ENCODE results near the gene NBAS.
"Not testable (repeated sequence)": the region's sequence is repeated elsewhere in the genome, so short reads cannot be mapped to it uniquely, and the experiment has no call there.

NBAS gene

GRCh38 chr2:15543541-15543940, 17.6 kb downstream of the NBAS start:
- no peak for DNase-seq (ENCODE audit: low read depth)
- TF ChIP-seq CTCF (conservative IDR thresholded peaks at IDR 0.05; ENCODE audit: control insufficient read depth, insufficient read depth, low read depth, low read length) = no peak
- no peak overlapping the region for H3K4me3 ChIP-seq (ENCODE audit: control insufficient read depth, low read depth, low read length)

GRCh38 chr2:15543053-15543452, 18.1 kb downstream of the NBAS start:
- H3K4me3 ChIP-seq (ENCODE audit: control insufficient read depth, low read depth, low read length) = no peak overlapping the region
- TF ChIP-seq CTCF (conservative IDR thresholded peaks at IDR 0.05; ENCODE audit: control insufficient read depth, insufficient read depth, low read depth, low read length) = no peak
- no peak for DNase-seq (ENCODE audit: low read depth)

- not testable (repeated sequence) for H3K4me3 ChIP-seq (ENCODE audit: control insufficient read depth, low read depth, low read length); DNase-seq (ENCODE audit: low read depth)
Measured at GRCh38 chr2:15542269-15542668, 18.9 kb downstream of the NBAS start.

GRCh38 chr2:15540523-15540922, 20.6 kb downstream of the NBAS start:
- H3K4me3 ChIP-seq (ENCODE audit: control insufficient read depth, low read depth, low read length); DNase-seq (ENCODE audit: low read depth): not testable (repeated sequence)

- H3K4me3 ChIP-seq (ENCODE audit: control insufficient read depth, low read depth, low read length) = no peak overlapping the region
- DNase-seq (ENCODE audit: low read depth) = no peak
- no peak for TF ChIP-seq CTCF (conservative IDR thresholded peaks at IDR 0.05; ENCODE audit: control insufficient read depth, insufficient read depth, low read depth, low read length)
Measured at GRCh38 chr2:15539999-15540398, 21.1 kb downstream of the NBAS start.

- DNase-seq (ENCODE audit: low read depth) = no peak
- no peak overlapping the region for H3K4me3 ChIP-seq (ENCODE audit: control insufficient read depth, low read depth, low read length)
- no peak for TF ChIP-seq CTCF (conservative IDR thresholded peaks at IDR 0.05; ENCODE audit: control insufficient read depth, insufficient read depth, low read depth, low read length)
Measured at GRCh38 chr2:15538792-15539191, 22.3 kb downstream of the NBAS start.

DNA sequence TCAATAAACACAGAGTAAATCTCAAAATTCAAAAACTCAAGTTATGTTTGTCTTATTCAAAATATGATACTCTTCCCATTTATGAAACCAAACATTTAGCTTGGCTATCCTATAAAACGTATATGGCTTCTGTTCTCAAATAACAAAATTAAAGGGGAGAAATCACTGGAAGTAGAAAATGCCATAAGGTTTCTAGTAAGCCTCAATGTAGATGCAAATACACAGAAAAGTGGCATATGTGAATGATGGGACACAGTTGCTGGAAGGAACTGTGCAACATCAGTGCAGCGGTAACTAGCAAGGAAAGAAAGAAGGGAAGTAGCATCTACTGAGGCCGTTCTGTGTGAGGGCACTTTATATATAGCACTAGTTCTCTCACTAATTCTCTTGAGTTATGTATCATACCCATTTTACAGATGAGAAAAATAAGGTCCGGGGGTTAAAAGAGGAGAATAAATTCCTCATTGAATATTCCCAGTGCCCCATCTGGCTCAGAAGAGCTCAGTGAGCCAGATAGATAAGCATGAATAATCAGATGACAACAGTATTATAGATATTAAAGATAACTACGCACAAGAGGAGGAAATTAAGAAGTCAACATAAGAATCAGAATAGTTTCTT, 27.2 kb downstream of the NBAS start:
- DNase-seq (ENCODE audit: low read depth) = no peak
- TF ChIP-seq CTCF (conservative IDR thresholded peaks at IDR 0.05; ENCODE audit: control insufficient read depth, insufficient read depth, low read depth, low read length) = no peak
- H3K4me3 ChIP-seq (ENCODE audit: control insufficient read depth, low read depth, low read length) = no peak overlapping the region

DNA sequence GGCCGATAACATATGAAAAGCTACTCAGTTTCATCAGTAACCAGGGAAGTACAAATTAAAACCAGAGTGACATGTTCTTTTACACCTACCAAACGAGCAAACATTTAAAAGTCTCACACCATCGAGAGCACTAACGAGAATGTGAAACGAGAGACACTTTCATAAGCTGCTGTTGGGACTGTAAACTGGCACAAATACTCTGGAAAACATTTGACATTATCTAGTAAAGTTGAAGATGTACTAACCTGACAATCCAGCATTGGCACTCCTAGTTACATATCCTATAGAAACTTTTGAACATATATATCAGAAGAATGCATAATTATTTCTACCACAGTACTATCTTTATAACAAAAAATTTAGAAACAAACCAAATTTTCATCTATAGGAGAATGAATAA, 28.1 kb downstream of the NBAS start:
- TF ChIP-seq CTCF (conservative IDR thresholded peaks at IDR 0.05; ENCODE audit: control insufficient read depth, insufficient read depth, low read depth, low read length) = no peak
- H3K4me3 ChIP-seq (ENCODE audit: control insufficient read depth, low read depth, low read length) = no peak overlapping the region
- DNase-seq (ENCODE audit: low read depth) = no peak
